GM20431 (cell line): Measurements from ENCODE around the gene ABLIM1.

Experiments used
- in situ Hi-C: fragments of 300-500 bp; cut with MseI, MboI; formaldehyde crosslinking; loops from one replicate; pipeline ENCODE4 v1.15.0; 2020; ENCODE audit warnings: low sequenced_read_pairs; ENCODE audit not compliant: unreplicated experiment

Gene ABLIM1

DNA sequence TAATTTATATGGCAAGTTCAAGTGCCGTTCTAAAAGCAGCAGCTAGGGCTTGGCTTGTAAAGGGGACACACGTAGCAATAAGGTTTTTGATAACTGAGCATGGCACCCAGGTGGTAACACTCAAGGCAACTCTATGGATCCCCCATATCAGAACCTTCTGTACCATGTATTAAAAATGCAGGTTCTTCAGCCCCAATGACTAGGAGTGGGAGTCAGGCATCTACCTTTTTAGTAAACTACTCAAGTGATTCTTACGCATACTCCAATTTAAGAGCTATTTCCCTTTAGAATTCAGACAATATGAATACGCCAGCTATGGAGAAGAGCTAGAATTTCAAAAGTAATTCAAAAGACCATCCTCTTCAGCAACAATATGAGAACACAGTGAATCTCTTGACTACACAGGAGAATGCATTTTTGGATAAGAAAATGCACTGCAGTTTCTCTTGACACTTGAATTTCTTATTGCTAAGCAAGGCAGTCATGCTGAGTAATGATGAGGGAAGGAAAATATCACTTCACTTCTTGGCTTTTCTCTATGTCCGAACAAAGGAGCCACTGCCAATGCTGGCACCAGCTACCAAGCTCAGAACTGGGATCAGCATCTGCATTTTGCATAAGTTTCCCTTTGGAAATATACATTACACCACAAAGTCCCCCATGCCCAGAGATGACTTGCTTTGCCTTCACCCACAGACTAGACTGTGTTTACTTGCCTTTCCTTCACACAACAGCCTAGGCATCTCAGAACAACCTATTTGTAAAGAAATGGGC lies 53.5 kb downstream of the ABLIM1 start:
- in situ Hi-C loops = no loop called here

DNA sequence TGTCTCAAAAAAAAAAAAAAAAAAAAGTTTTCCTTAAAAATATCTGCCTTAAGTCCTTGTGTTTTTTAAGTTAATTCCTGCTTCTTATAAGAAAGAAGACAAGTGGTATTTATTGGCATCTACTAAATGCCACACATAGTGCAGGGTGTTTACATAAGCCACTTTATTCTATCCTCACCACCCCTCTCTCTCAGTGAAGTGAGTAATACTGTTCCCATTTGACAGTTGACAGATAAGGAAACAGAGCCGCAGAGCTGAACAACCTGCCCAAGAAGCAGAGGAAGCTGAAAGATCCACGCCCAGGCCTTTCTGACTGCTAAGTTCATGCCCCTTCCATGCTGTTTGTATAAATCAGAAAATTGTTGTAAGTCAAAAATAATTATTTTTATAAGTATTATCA lies 54.1 kb downstream of the ABLIM1 start:
- in situ Hi-C loops = no loop called here

DNA sequence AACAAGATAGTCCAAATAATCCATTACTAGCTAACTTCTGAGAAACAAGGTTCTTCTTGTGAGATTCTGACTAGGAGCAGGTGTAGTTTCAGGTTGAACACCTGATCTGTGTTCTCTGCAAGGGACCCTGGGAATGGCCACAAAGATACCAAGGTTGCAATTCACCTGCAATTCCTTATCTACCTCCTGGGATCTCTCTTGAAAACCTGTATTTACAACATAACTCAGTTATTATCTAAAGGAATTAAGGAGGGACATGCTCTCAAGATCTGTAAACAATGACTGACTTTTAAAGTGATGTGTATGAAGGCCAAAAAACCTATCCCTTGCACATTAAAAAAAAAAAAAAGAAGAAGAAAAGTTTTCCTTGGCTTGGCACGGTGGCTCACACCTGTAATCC lies 54.8 kb downstream of the ABLIM1 start:
- in situ Hi-C loops = no loop called here

DNA sequence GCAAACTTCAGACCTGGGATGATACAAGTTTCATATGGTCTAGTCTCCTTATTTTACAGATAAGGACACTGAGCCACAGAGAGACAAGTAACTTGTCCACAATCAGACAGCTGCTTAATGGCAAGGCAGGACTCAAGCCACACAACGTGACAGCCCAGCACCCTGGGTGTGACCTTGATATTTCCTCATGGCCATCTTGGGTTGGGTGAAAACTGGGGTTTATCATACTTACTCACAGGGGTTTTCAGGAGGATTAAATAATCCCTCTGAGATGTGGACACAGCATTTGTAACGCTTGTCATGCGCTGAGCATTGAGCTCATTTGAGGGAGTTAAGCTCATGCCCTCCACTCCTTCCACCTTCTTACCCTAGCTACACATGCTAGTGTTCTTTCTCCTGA lies 58.0 kb downstream of the ABLIM1 start:
- in situ Hi-C loops = no loop called here

DNA sequence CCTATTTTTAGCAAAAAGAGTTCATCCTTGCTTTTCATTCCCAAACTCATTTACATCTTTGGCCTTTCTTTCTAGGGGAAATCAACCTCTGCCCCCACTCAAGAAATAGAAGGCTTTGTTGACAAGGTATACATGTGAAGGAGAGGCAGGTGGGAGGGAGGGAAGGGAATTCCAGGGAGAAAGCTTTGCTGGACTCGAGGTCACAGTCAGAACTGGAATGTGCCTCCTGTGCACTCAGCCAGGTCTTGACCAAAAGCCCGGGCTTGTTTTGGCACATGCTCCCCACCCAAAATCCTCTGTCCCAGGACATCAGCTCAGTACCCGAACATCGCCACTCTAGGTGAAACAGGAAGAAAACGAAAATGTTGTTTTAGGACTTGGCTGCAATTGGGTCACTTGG lies 61.3 kb downstream of the ABLIM1 start:
- in situ Hi-C loops = no loop called here

DNA sequence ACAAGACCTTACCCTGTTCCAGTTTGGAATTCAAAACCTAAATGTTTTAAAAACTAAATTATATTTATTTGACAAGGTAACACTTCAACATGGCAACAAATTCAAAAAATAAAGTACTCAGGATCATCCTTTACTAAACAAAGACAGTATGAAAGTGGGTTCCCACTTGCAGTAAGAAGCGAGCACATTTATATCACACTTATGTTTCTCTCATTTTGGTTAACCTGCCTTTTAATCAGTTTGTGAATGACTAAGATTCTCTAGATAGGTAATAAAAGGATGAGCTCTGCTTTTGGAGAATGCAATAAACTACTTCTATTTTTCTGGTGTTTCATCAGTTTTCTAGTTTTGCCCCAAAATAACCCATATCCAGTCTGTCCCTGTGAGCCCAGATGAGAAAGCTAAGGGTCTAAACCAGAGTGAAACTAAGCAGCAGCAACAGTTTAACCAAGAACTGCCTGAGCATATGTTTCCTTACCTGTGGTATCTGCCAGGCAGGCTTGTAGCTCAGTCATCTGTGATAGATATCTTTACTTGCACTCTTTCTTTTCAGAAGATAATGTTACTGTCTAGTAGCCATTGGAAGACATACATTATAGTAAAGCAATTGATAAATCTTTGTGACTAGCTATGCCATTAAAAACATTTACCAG lies 64.1 kb downstream of the ABLIM1 start:
- in situ Hi-C loops = no loop called here

DNA sequence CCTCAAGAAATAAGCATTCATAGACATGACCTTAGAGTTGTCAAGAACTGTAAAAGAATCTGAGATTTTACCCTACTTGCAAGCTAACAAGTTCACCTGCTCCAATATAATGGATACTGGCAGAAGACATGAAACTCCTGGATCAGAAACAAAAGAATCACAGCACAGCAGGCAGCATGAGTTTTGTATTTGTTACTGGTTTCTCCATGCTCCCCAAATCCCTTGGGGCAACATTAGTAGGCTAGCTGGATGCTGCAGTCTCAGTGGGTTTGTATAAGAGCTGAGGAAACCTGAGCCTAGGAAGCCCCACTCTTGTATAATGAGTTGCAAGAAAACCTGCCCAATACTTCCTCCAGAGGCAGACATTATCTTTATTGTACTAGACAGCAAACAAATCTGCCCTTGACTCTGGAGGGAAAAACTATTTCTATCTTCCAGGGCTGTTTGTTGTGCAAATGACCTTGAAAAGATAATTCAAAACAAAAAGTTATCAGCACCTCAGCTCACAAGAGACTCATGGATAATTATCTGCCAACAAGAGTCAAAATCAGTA lies 64.8 kb downstream of the ABLIM1 start:
- in situ Hi-C loops = no loop called here

DNA sequence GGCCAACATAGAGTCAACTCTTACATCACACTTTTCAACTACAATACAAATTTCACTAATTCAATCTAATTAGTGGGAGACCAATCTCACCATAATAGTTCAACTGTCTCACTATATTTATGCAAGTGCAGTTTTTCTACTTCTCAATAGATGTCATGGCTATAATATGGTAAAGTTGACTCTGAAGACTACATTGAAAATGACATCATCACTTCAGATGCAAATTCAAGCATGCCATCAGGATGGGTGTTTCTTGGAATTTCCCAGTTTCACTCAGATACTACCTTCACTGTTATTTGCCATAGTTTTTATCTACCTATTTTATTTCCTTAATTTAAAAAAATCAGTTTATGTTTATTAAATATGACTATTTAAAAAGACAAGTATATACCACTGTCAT lies 67.1 kb downstream of the ABLIM1 start:
- in situ Hi-C loops = no loop called here

DNA sequence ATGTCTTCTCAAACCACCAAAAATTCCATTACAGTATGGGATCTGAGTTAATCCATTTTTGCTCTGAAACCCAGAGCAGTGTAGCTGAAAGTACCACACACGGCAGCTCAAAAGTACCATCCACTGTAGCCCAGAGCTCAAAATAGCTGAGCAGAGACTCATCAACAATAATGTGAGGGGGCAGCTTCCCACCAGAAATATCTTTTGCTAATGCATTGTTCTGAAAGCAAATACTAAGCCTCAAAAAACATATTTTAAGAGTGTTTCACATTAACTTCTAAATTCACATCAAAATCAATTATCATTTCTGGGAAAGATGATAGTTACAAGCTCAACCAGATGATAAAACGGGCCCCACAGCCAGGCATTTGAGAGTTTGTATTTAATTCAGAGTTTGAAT lies 73.7 kb downstream of the ABLIM1 start:
- in situ Hi-C loops = no loop called here

DNA sequence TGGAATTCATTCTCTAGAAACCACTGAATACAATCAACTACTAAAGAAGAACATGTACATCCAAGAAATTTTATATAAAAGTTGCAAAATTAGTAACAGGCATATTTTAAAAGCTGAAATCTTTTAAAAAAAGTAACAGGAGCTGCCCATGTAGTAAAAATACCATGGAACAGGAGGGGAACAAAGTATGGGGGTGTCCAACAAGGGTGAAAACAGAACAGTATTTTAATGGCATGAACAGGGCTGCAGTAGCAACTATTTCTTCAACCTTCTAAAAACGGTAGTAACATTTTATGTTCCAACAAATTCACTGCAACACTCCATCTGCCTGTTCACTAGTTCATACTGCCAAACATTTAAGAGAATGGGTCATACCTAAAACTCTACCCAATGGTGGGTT lies 77.0 kb downstream of the ABLIM1 start:
- in situ Hi-C loops = no loop called here

DNA sequence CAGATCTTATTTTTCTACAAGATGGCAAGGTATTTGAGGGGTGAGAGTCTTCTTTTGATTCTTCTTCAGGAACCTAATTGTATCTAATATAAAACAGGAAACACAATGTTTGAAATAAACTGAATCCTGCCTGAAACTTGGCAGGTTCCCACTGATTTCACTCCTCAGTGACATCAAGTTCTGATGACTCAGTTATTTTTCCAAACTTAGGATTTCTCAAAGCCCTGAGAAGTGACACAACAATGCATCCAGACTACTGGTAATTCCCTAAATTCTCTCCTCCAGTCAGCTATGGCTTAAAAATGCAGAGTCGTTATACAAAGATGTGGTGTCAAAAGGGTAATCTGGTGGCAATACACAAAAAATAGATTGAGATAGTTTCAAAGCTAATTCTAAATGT lies 80.9 kb downstream of the ABLIM1 start:
- in situ Hi-C loops = no loop called here

DNA sequence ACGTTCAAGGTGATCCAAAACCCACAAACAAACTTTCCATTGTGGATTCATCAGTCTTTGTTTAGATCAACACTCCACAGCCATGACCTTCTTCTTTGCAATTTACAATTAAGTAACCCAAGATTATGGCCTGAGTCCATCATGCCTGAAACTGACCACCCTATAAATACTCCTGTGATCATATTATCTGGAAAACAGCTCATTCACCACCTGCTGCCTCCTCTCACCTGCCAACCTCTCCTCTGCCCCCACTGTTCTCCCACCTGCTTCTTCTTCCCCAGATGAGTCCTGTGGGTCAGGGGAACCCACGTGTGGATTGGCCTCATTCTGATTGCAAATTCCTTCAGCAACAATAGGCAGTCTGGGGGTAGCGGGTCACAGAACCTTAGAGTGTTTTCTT lies 81.4 kb downstream of the ABLIM1 start:
- in situ Hi-C loops = no loop called here

DNA sequence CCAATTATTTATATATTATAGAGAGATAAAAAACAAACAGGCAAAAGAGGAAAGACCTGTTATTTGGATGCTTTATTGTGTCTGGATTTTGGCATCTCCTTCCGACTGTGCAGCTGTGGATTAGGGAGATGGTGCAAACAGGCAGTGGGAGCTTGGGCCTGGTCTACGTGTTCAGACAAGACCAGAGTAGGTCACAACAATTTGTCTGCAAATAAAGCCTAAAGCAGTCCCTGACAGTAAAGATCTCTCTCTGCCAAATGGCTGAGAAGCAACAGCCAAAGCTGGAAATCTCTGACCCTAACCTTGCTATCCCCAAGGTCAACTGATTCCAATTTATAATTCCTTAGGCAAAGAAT lies 82.0 kb downstream of the ABLIM1 start:
- in situ Hi-C loops = no loop called here

DNA sequence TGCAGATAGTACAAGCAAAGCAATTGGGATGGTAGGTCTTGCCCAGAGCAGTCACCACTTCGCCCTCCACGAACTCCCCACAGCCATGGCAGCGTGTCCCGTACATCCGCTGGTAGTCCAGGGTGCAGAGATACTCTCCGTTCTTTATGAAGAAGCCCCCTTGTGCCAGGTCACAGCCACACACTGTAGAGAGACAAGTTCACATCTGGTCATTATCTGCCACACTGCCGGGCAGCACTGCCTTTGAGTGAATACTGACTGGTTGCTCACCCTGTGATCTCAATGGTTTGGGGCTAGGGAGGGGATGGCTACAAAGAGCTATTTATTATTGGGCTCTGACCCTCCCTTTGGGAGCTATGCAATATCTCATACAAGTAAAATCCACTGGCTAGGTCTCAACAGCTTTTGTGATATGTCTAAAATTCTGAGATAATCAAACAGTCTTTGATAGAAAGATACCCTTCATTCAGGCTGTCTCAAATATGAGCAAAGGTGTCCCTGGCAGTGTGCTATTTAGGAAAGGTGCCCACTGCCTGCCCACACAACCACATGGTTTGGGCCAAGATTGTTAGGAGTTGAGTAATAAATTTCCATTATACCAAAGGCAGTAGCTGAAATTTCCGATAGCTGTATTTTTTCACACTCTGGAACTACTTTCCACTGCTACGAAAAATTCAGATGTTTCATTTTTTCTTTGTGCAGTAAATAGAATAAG lies 82.5 kb downstream of the ABLIM1 start:
- in situ Hi-C loops = no loop called here

DNA sequence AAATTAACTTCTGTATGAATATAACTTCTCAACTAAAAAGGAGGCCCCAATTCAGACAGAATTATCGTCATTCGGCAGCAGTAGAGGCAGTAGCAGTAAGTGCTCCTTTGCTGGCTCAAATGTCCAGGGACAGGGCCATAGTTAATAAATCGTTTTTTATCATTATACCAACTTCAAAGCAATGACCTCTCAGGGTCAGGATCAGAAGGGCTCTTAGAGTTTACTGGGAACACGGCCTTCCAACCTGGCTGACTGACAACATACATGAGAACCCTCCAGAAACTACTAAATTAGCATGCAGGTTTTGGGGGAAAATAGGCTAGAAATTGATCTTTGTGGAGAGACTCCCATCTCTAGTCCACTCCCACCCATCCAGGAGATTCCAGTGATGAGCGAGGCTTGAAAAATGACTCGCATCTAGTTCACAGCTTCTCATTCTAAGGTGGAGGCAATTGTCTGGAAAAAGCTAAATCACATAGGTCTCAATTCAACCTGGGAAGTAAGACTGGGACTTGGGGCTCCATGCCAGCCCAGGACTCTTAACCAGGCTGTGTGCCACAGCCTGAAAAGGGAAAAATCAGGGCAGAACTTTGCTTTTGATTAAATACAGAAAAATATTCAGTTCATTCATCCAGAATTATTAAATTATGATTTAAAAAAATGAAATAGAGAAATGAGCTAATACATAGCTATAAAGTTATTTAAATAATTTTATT lies 84.6 kb downstream of the ABLIM1 start:
- in situ Hi-C loops = no loop called here

DNA sequence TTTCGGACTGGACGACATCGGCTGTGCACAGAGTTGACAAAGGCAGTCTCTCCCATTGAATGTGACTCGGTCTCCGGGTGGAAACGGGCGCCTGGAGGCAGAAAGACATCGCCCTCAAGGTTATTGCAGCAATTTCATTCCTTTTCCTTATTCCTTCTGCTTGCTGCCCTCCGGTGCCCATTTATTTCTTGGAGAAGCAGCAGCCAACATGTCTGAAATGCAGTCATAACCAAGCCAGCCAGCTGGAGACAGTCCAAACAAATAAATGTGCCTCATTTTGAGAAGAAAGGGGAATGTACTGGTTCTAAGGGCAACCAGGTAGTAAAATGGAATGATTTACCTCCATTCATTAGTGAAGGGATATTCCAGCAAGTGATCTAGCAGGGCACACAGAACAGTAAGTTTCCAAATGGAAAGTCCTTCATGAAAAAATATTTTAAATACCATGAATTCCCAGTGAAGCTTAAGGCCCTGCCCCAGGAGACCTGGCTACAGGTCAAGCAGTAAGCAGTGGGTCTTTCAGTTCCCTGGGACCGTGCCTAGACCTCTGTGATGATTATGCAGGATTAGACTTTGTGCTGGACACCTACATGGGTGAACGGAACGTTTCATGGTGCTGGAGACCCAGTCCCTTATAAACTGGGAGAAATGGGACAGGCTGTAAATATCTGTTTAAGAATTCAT lies 86.6 kb downstream of the ABLIM1 start:
- in situ Hi-C loops = no loop called here

DNA sequence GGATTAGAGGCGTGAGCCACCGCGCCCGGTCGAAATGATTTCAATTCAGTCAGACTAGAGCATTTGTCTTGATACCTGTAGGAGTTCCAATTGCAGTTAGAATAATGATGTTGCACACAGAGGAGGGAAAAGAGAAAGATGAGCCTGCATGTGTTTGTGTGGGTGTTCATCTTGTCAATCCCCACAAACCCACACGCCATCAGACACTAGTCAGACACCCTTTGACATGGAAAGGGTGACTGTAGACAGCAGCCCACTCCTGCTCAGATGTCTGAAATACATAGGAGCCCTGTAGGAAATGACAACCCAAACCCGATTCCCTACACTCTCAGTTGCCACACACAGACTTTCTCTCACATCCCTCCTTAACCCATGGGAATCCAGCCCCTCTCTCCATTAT lies 92.0 kb downstream of the ABLIM1 start:
- in situ Hi-C loops = no loop called here

DNA sequence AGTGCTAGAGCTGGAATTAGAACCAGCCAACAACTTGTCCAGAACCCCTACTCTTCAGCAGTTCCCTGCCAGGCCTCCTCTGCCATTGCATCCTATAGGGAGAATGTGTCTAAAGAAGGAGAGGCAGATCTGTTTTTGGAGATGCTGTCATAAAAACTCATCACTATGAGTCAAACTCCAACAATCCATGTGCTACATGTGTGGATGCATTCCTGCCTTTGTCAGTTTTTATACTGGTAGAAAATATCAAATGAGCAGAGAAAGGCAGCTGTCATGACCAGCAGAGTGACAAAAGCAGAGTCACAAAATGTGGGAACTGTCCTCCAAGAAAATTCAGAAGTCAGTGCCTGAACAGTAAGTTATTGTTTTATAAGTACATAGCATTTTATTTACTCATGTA lies 93.0 kb downstream of the ABLIM1 start:
- in situ Hi-C loops = no loop called here

DNA sequence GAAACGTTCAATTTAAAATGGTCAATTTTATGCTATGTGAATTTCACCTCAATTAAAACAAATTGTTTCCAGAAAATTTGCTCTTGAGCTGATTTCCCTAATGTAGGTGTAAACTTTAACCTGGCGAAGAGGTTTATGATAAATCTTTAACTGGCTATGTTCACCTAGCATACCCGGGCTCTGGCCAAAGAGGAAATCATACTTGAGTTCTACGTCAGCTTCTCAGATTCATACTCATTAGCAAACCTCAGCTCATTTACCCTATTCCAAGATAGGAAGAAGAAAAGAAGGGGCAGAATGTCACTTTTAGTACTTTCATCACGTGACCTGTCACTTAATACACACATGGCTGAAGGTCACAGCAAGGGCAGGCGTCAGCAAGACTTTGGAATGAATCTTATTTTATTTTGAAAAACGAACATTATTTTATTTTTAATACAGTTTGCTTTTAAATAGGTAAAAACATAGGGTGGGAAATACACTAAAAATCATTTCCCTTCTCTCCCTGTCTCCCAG lies 97.0 kb downstream of the ABLIM1 start:
- in situ Hi-C loops = no loop called here

DNA sequence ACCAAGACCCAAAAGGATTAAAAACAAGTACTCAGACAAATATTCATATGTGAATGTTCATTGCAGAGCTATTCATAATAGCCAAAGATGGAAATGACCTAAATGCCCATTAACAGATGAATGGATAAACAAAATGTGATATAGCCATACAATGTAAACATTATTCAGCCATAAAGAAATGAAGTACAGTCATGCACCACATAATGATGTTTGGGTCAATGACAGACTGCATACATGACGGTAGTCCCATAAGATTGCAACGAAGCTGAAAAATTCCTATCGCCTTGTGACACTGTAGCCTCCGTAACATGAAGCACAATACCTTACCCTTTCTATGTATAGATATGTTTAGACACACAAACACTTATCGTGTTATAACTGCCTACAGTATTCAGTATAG lies 97.9 kb downstream of the ABLIM1 start:
- in situ Hi-C loops = no loop called here
